Measurements from ENCODE around the gene MNS1.

The MNS1 gene

DNA sequence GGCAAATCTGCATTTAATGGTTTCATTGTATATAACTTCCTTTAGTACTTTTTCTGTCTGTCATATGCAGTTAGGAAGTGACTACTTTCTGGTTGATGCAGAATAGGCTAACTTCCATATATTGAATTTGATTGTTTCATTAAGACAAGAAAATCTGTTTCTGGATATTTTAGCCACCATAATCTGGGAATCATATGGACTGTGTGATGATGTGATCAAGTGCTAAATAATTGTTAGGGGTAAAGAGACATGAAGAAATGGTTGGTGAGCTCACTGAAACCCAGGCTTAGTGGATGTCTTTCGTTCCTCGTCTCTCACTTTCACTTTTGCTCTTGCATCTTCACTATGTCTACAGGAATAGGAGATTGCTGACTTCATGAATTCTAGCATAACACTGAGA is 3.5 kb upstream of the MNS1 start:
- Histone ChIP-seq H3K4me2 (ENCODE audit: low read length) (peak overlapping the region; percentile 73), H3K27me3 (ENCODE audit: insufficient read depth, low read length) (no peaks in the 10 kb centered on the region), H3K4me3 (ENCODE audit: low read depth, low read length, poor library complexity, severe bottlenecking) (peak overlapping the region; percentile 50), H2AFZ (ENCODE audit: low read length) (peak overlapping the region; percentile 89), H3K9ac (ENCODE audit: low read length) (peak overlapping the region; percentile 40), H3F3A (ENCODE audit: insufficient read depth, low read length) (no peaks in the 10 kb centered on the region), H3K36me3 (ENCODE audit: insufficient read depth, low read length) (no peaks in the 10 kb centered on the region), H3K9me2 (ENCODE audit: low read depth, low read length) (no peaks in the 10 kb centered on the region), H3K4me1 (ENCODE audit: insufficient read depth, low read length, severe bottlenecking) (peaks cover 38% of the 10 kb centered on the region), H3K79me2 (ENCODE audit: insufficient read depth, low read length) (no peaks in the 10 kb centered on the region), H4K20me1 (ENCODE audit: insufficient read depth, low read length) (no peaks in the 10 kb centered on the region), H3K27ac (ENCODE audit: low read depth, low read length, poor library complexity, severe bottlenecking) (peak overlapping the region; percentile 20), H3K9me3 (ENCODE audit: low read length) (no peaks in the 10 kb centered on the region)
- TF ChIP-seq, protein P1, sequence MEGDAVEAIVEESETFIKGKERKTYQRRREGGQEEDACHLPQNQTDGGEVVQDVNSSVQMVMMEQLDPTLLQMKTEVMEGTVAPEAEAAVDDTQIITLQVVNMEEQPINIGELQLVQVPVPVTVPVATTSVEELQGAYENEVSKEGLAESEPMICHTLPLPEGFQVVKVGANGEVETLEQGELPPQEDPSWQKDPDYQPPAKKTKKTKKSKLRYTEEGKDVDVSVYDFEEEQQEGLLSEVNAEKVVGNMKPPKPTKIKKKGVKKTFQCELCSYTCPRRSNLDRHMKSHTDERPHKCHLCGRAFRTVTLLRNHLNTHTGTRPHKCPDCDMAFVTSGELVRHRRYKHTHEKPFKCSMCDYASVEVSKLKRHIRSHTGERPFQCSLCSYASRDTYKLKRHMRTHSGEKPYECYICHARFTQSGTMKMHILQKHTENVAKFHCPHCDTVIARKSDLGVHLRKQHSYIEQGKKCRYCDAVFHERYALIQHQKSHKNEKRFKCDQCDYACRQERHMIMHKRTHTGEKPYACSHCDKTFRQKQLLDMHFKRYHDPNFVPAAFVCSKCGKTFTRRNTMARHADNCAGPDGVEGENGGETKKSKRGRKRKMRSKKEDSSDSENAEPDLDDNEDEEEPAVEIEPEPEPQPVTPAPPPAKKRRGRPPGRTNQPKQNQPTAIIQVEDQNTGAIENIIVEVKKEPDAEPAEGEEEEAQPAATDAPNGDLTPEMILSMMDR (IDR thresholded peaks at IDR 0.05; ENCODE audit: low read length) = no peak
- no peak for TF ChIP-seq EZH2 (IDR thresholded peaks at IDR 0.05; ENCODE audit: borderline replicate concordance, low read length)

DNA sequence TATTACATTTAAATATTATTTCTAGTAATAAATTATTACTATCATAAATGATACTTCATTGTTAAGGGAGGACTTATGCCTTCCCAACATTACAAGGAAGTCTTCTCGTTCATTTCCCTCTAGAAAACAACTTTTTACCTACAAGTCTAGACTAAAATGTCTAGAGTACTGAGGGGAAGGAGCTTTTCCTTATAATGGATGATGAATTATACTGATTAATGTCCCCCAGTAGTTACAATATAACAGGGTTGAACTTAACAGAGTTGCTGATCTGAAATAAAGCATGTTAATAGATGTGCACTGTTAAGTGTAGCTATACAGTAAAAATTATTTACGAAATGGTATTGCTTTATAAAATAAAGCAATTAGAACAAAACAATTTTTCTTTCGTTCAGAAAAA is 2.7 kb upstream of the MNS1 start:
- peak overlapping the region; percentile 73 for H3K4me2 ChIP-seq (ENCODE audit: low read length)
- H3K27me3 ChIP-seq (ENCODE audit: insufficient read depth, low read length) = no peaks in the 10 kb centered on the region
- H2AFZ ChIP-seq (ENCODE audit: low read length) = no peak overlapping the region
- no peaks in the 10 kb centered on the region for H3K9me2 ChIP-seq (ENCODE audit: low read depth, low read length)
- H4K20me1 ChIP-seq (ENCODE audit: insufficient read depth, low read length) = no peaks in the 10 kb centered on the region
- H3K4me3 ChIP-seq (ENCODE audit: low read depth, low read length, poor library complexity, severe bottlenecking) = no peak overlapping the region
- no peak overlapping the region; the same call in 1 of the 2 replicates for H3K9ac ChIP-seq (ENCODE audit: low read length)
- TF ChIP-seq, protein P1 (IDR thresholded peaks at IDR 0.05; ENCODE audit: low read length) = no peak
- TF ChIP-seq EZH2 (IDR thresholded peaks at IDR 0.05; ENCODE audit: borderline replicate concordance, low read length) = no peak
- no peak overlapping the region for H3K27ac ChIP-seq (ENCODE audit: low read depth, low read length, poor library complexity, severe bottlenecking)
- H3K79me2 ChIP-seq (ENCODE audit: insufficient read depth, low read length) = no peaks in the 10 kb centered on the region
- no peaks in the 10 kb centered on the region; the same call in 1 of the 2 replicates for H3K36me3 ChIP-seq (ENCODE audit: insufficient read depth, low read length)
- no peaks in the 10 kb centered on the region for H3K9me3 ChIP-seq (ENCODE audit: low read length)
- H3K4me1 ChIP-seq (ENCODE audit: insufficient read depth, low read length, severe bottlenecking) = peaks cover 46% of the 10 kb centered on the region
- H3F3A ChIP-seq (ENCODE audit: insufficient read depth, low read length) = no peaks in the 10 kb centered on the region

DNA sequence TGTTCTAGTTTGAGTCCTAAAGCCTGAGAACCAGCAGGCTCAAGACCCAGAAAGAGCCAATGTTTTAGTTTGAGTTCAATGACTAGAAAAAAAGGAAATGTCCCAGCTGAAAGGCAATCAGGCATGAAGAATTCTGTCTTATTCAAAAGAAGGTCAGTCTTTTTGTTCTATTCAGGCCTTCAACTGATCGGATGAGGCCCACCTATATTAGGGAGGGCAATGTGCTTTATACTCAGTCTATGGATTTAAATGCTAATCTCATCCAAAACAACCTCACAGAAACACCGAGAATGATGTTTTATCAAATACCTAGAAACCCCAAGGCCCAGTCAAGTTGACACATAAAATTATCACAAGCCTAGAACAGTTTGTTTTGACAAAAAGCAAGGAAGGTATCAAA is 4.0 kb downstream of the MNS1 start:
- peak overlapping the region; percentile 32 for H3K27ac ChIP-seq (ENCODE audit: low read depth, low read length, poor library complexity, severe bottlenecking)

More for the DNA sequence above, 4.0 kb downstream of the MNS1 start:
- Histone ChIP-seq H3K9ac (ENCODE audit: low read length) (no peak overlapping the region), H3K4me1 (ENCODE audit: insufficient read depth, low read length, severe bottlenecking) (peaks cover 44% of the 10 kb centered on the region), H4K20me1 (ENCODE audit: insufficient read depth, low read length) (no peaks in the 10 kb centered on the region), H3K4me3 (ENCODE audit: low read depth, low read length, poor library complexity, severe bottlenecking) (no peak overlapping the region), H3K27me3 (ENCODE audit: insufficient read depth, low read length) (no peaks in the 10 kb centered on the region), H3F3A (ENCODE audit: insufficient read depth, low read length) (no peaks in the 10 kb centered on the region), H2AFZ (ENCODE audit: low read length) (no peak overlapping the region), H3K79me2 (ENCODE audit: insufficient read depth, low read length) (no peaks in the 10 kb centered on the region), H3K36me3 (ENCODE audit: insufficient read depth, low read length) (peaks cover 12% of the 10 kb centered on the region), H3K9me2 (ENCODE audit: low read depth, low read length) (no peaks in the 10 kb centered on the region), H3K9me3 (ENCODE audit: low read length) (no peaks in the 10 kb centered on the region), H3K4me2 (ENCODE audit: low read length) (no peak overlapping the region)
- TF ChIP-seq, protein P1 (IDR thresholded peaks at IDR 0.05; ENCODE audit: low read length) = no peak
- no peak for TF ChIP-seq EZH2 (IDR thresholded peaks at IDR 0.05; ENCODE audit: borderline replicate concordance, low read length)
